ENCODE data around the gene EIF4G3.

The EIF4G3 gene

GRCh38 chr1:20837554-20838192 lies 339.0 kb downstream of the EIF4G3 start:
- no peak overlapping the region for H3K9ac ChIP-seq
- H3K36me3 ChIP-seq (ENCODE audit: insufficient read depth): no peaks in the 10 kb centered on the region
- H2AFZ ChIP-seq (ENCODE audit: low read depth): no peak overlapping the region
- H3K4me3 ChIP-seq (IDR thresholded peaks at IDR 0.05; ENCODE audit: insufficient read depth, low read depth, low read length): no peak overlapping the region
- H3K27ac ChIP-seq: no peak overlapping the region
- H3K27me3 ChIP-seq (ENCODE audit: insufficient read depth, low read depth): no peaks in the 10 kb centered on the region
- H3K4me1 ChIP-seq (ENCODE audit: low read depth, poor library complexity, severe bottlenecking): no peaks in the 10 kb centered on the region
- no peaks in the 10 kb centered on the region for H4K20me1 ChIP-seq (ENCODE audit: insufficient read depth)
- no peak overlapping the region for H3K4me2 ChIP-seq
- no peak for TF ChIP-seq CTCF (conservative IDR thresholded peaks at IDR 0.05; ENCODE audit: low read depth, low read length)
- no peaks in the 10 kb centered on the region for H3K79me2 ChIP-seq (ENCODE audit: insufficient read depth, low read depth)

- no peak overlapping the region for H3K9ac ChIP-seq
- no peak for TF ChIP-seq CTCF (conservative IDR thresholded peaks at IDR 0.05; ENCODE audit: low read depth, low read length)
- H3K79me2 ChIP-seq (ENCODE audit: insufficient read depth, low read depth): no peaks in the 10 kb centered on the region
- H3K4me2 ChIP-seq: no peak overlapping the region
- H3K27me3 ChIP-seq (ENCODE audit: insufficient read depth, low read depth): no peaks in the 10 kb centered on the region
- H3K4me1 ChIP-seq (ENCODE audit: low read depth, poor library complexity, severe bottlenecking): no peaks in the 10 kb centered on the region
- no peaks in the 10 kb centered on the region for H4K20me1 ChIP-seq (ENCODE audit: insufficient read depth)
- no peaks in the 10 kb centered on the region for H3K36me3 ChIP-seq (ENCODE audit: insufficient read depth)
- no peak overlapping the region for H3K27ac ChIP-seq
- no peak overlapping the region for H2AFZ ChIP-seq (ENCODE audit: low read depth)
- H3K4me3 ChIP-seq (IDR thresholded peaks at IDR 0.05; ENCODE audit: insufficient read depth, low read depth, low read length): no peak overlapping the region
Measured at GRCh38 chr1:20836230-20836629, 340.5 kb downstream of the EIF4G3 start.

GRCh38 chr1:20834780-20835179 lies 341.9 kb downstream of the EIF4G3 start:
- no peaks in the 10 kb centered on the region for H3K4me1 ChIP-seq (ENCODE audit: low read depth, poor library complexity, severe bottlenecking)

GRCh38 chr1:20834192-20834591 lies 342.5 kb downstream of the EIF4G3 start:
- Histone ChIP-seq H2AFZ (ENCODE audit: low read depth) (no peak overlapping the region), H3K9ac (no peak overlapping the region), H3K36me3 (ENCODE audit: insufficient read depth) (no peaks in the 10 kb centered on the region), H3K27ac (no peak overlapping the region), H4K20me1 (ENCODE audit: insufficient read depth) (no peaks in the 10 kb centered on the region), H3K27me3 (ENCODE audit: insufficient read depth, low read depth) (no peaks in the 10 kb centered on the region), H3K4me1 (ENCODE audit: low read depth, poor library complexity, severe bottlenecking) (no peaks in the 10 kb centered on the region), H3K79me2 (ENCODE audit: insufficient read depth, low read depth) (no peaks in the 10 kb centered on the region), H3K4me3 (IDR thresholded peaks at IDR 0.05; ENCODE audit: insufficient read depth, low read depth, low read length) (no peak overlapping the region), H3K4me2 (no peak overlapping the region)
- TF ChIP-seq CTCF (conservative IDR thresholded peaks at IDR 0.05; ENCODE audit: low read depth, low read length): no peak

More at GRCh38 chr1:20834780-20835179, 341.9 kb downstream of the EIF4G3 start:
- Histone ChIP-seq H2AFZ (ENCODE audit: low read depth) (no peak overlapping the region), H4K20me1 (ENCODE audit: insufficient read depth) (no peaks in the 10 kb centered on the region), H3K4me3 (IDR thresholded peaks at IDR 0.05; ENCODE audit: insufficient read depth, low read depth, low read length) (no peak overlapping the region), H3K27me3 (ENCODE audit: insufficient read depth, low read depth) (no peaks in the 10 kb centered on the region), H3K79me2 (ENCODE audit: insufficient read depth, low read depth) (no peaks in the 10 kb centered on the region), H3K36me3 (ENCODE audit: insufficient read depth) (no peaks in the 10 kb centered on the region), H3K4me2 (no peak overlapping the region), H3K27ac (no peak overlapping the region), H3K9ac (no peak overlapping the region)
- no peak for TF ChIP-seq CTCF (conservative IDR thresholded peaks at IDR 0.05; ENCODE audit: low read depth, low read length)
